ENCODE measurements around the gene ILF3. TPM values are rescaled to one million over a fixed set of nuclear protein-coding genes. Genes with fewer than 3 reads are reported as not detected.

Gene ILF3
- total and polyA plus RNA-seq, 2 of the 13 experiments (the other 11 are each of a cell fraction or from before 2014, with no cell fraction given): 120 to 173 TPM

DNA sequence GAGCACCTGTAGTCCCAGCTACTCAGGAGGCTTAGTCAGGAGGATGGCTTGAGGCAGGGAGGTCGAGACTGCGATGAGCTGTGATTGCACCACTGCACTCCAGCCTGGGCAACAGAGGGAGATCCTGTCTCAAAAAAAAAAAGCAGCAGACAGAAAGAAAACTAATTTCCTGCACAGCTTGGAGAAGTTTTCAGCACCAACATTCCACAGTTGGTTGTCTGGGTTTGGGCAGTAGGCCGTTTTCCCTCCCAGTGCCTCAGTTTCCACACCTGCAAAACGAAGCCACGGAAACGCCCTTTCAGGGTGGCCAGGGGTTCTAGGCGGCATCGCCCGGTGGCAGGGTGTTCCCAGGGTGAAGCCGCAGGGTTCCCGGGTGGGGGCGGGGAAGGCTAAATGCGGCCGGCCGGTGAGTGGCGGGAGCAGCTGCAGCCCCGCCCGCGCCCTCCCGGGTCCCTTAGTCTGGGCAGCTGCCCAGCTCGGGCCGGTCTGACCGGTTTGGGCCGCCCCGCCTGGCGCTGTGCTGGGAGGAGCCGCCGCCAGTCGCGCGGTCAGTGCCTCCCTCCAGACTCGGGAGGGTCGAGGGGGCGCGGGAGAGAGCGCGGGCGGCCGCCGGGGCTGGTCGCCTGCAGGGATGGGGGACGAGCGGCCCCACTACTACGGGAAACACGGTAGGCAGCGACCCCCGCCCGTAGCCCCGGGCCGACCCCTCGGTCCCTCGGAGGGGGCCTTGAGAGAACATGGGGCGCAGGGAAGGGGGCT is 29.0 kb upstream of the ILF3 start, which contains the start of gene SLC44A2 (continued):
- TF ChIP-seq NKX3-1 (CRISPR knock-in tag; IDR thresholded peaks at IDR 0.05): no peak
- no peak for TF ChIP-seq ZNF274 (CRISPR knock-in tag; IDR thresholded peaks at IDR 0.05)
- peak; percentile 65; the same call in 1 of the 2 replicates for TF ChIP-seq ZNF3 (CRISPR knock-in tag; IDR thresholded peaks at IDR 0.05)
- TF ChIP-seq, protein P1, sequence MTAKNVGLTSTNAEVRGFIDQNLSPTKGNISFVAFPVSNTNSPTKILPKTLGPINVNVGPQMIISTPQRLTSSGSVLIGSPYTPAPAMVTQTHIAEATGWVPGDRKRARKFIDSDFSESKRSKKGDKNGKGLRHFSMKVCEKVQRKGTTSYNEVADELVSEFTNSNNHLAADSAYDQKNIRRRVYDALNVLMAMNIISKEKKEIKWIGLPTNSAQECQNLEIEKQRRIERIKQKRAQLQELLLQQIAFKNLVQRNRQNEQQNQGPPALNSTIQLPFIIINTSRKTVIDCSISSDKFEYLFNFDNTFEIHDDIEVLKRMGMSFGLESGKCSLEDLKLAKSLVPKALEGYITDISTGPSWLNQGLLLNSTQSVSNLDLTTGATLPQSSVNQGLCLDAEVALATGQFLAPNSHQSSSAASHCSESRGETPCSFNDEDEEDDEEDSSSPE (CRISPR knock-in tag; IDR thresholded peaks at IDR 0.05): 0 out of 2 replicates have a peak, but pooled peaks have one; percentile 21
- TF ChIP-seq KDM4B (CRISPR knock-in tag; IDR thresholded peaks at IDR 0.05): no peak
- TF ChIP-seq, protein P2, sequence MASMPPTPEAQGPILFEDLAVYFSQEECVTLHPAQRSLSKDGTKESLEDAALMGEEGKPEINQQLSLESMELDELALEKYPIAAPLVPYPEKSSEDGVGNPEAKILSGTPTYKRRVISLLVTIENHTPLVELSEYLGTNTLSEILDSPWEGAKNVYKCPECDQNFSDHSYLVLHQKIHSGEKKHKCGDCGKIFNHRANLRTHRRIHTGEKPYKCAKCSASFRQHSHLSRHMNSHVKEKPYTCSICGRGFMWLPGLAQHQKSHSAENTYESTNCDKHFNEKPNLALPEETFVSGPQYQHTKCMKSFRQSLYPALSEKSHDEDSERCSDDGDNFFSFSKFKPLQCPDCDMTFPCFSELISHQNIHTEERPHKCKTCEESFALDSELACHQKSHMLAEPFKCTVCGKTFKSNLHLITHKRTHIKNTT (CRISPR knock-in tag; IDR thresholded peaks at IDR 0.05): no peak
- no peak for TF ChIP-seq HOXA3 (CRISPR knock-in tag; IDR thresholded peaks at IDR 0.05)
- TF ChIP-seq, protein P3, sequence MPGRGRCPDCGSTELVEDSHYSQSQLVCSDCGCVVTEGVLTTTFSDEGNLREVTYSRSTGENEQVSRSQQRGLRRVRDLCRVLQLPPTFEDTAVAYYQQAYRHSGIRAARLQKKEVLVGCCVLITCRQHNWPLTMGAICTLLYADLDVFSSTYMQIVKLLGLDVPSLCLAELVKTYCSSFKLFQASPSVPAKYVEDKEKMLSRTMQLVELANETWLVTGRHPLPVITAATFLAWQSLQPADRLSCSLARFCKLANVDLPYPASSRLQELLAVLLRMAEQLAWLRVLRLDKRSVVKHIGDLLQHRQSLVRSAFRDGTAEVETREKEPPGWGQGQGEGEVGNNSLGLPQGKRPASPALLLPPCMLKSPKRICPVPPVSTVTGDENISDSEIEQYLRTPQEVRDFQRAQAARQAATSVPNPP (CRISPR knock-in tag; IDR thresholded peaks at IDR 0.05): no peak
- no peak for TF ChIP-seq SMAD9 (CRISPR knock-in tag; IDR thresholded peaks at IDR 0.05)
- no peak for TF ChIP-seq ZNF782 (CRISPR knock-in tag; IDR thresholded peaks at IDR 0.05; ENCODE audit: borderline replicate concordance)
- no peak for TF ChIP-seq TRIM24 (CRISPR knock-in tag; IDR thresholded peaks at IDR 0.05)
- peak; percentile 83 for TF ChIP-seq ZNF121 (CRISPR knock-in tag; IDR thresholded peaks at IDR 0.05)
- no peak for TF ChIP-seq RFXANK (CRISPR knock-in tag; IDR thresholded peaks at IDR 0.05)

Data from HepG2 (cell line).